Measurements from ENCODE around the gene REC114.
"Not testable (repeated sequence)": the region's sequence is repeated elsewhere in the genome, so short reads cannot be mapped to it uniquely, and the experiment has no call there.

REC114 gene

GRCh38 chr15:73455876-73456275 lies 12.9 kb downstream of the REC114 start:
- no peak for DNase-seq (ENCODE audit: low read depth)

GRCh38 chr15:73457334-73457733 lies 14.4 kb downstream of the REC114 start:
- no peak for DNase-seq (ENCODE audit: low read depth)

GRCh38 chr15:73460662-73461061 lies 17.7 kb downstream of the REC114 start:
- no peak for DNase-seq (ENCODE audit: low read depth)

GRCh38 chr15:73464602-73465001 lies 21.6 kb downstream of the REC114 start:
- DNase-seq (ENCODE audit: low read depth): no peak

- DNase-seq (ENCODE audit: low read depth): no peak
Measured at GRCh38 chr15:73467758-73468157, 24.8 kb downstream of the REC114 start.

- no peak for DNase-seq (ENCODE audit: low read depth)
Measured at GRCh38 chr15:73474785-73475184, 31.8 kb downstream of the REC114 start.

- DNase-seq (ENCODE audit: low read depth): no peak
Measured at GRCh38 chr15:73476704-73477216, 33.8 kb downstream of the REC114 start.

GRCh38 chr15:73480050-73480449 lies 37.1 kb downstream of the REC114 start:
- no peak for DNase-seq (ENCODE audit: low read depth)

- no peak for DNase-seq (ENCODE audit: low read depth)
Measured at GRCh38 chr15:73482166-73482565, 39.2 kb downstream of the REC114 start.

- DNase-seq (ENCODE audit: low read depth): no peak
Measured at GRCh38 chr15:73483053-73483452, 40.1 kb downstream of the REC114 start.

- no peak for DNase-seq (ENCODE audit: low read depth)
Measured at GRCh38 chr15:73485372-73485771, 42.4 kb downstream of the REC114 start.

- DNase-seq (ENCODE audit: low read depth): not testable (repeated sequence)
Measured at GRCh38 chr15:73485885-73486284, 42.9 kb downstream of the REC114 start.

GRCh38 chr15:73488698-73489097 lies 45.7 kb downstream of the REC114 start:
- no peak for DNase-seq (ENCODE audit: low read depth)

GRCh38 chr15:73493922-73494321 lies 51.0 kb downstream of the REC114 start:
- no peak for DNase-seq (ENCODE audit: low read depth)

GRCh38 chr15:73495181-73495580 lies 52.2 kb downstream of the REC114 start:
- DNase-seq (ENCODE audit: low read depth): no peak

GRCh38 chr15:73500696-73501095 lies 57.7 kb downstream of the REC114 start:
- no peak for DNase-seq (ENCODE audit: low read depth)

GRCh38 chr15:73504885-73505284 lies 61.9 kb downstream of the REC114 start:
- no peak for DNase-seq (ENCODE audit: low read depth)

- DNase-seq (ENCODE audit: low read depth): no peak
Measured at GRCh38 chr15:73515527-73515926, 72.6 kb downstream of the REC114 start.

- no peak for DNase-seq (ENCODE audit: low read depth)
Measured at GRCh38 chr15:73517566-73517965, 74.6 kb downstream of the REC114 start.

GRCh38 chr15:73518180-73518862 lies 75.4 kb downstream of the REC114 start:
- no peak for DNase-seq (ENCODE audit: low read depth)

- no peak for DNase-seq (ENCODE audit: low read depth)
Measured at GRCh38 chr15:73518876-73519733, 76.1 kb downstream of the REC114 start.

- no peak for DNase-seq (ENCODE audit: low read depth)
Measured at GRCh38 chr15:73522011-73522410, 79.0 kb downstream of the REC114 start.

GRCh38 chr15:73524919-73525318 lies 82.0 kb downstream of the REC114 start:
- no peak for DNase-seq (ENCODE audit: low read depth)
